Upper lobe of right lung (tissue), 1 donor: ENCODE measurements around the gene HDGFL1. TPM values are rescaled to one million over a fixed set of nuclear protein-coding genes. Genes with fewer than 3 reads are reported as not detected.

Experiments
- ATAC-seq: fragments of 200-7000 bp; cut with Tn5 transposase; one replicate; pipeline ENCODE4 v1.9.1; 2020; ENCODE audit warnings: mild to moderate bottlenecking, moderate library complexity
- DNase-seq: peaks from one replicate; pipeline ENCODE4 v3.0.0-alpha.2; 2020
- H3K27ac ChIP-seq: fragments of 200-600 bp; one replicate; pipeline ENCODE4 v1.8.0; 2022
- H3K27me3 ChIP-seq: fragments of 200-600 bp; one replicate; pipeline ENCODE4 v1.8.0; 2022; ENCODE audit warnings: mild to moderate bottlenecking
- H3K36me3 ChIP-seq: fragments of 200-600 bp; one replicate; pipeline ENCODE4 v1.8.0; 2022
- H3K4me1 ChIP-seq: fragments of 200-600 bp; one replicate; pipeline ENCODE4 v1.8.0; 2022
- H3K4me3 ChIP-seq: fragments of 200-600 bp; one replicate; pipeline ENCODE4 v1.8.0; 2022; ENCODE audit warnings: mild to moderate bottlenecking
- H3K9me3 ChIP-seq: fragments of 200-600 bp; one replicate; pipeline ENCODE4 v1.8.0; 2022
- intact Hi-C: fragments of 100-400 bp; cut with DNase I; formaldehyde crosslinking; loops from one replicate; pipeline ENCODE4 v1.11.0; 2022
- total RNA-seq: library from RNA; stranded (reverse); fragmentation: NEBNext Ultra II Directional; extraction: Animal tissue kit (Norgen Biotek cat#: 25700); gene quantifications from one replicate; pipeline ENCODE4 v1.2.1, GENCODE V29; 2021
- TF ChIP-seq, protein P1 (sequence below): fragments of 200-600 bp; IDR thresholded peaks from one replicate; pipeline ENCODE4 v1.8.0; 2022; ENCODE audit warnings: antibody characterized with exemption
- donor health status: DM: no; HTN: yes; CAD: no; lungs with severe emphysema.

The HDGFL1 gene
- total RNA-seq, 1 donor from 2014 or later = not detected

DNA sequence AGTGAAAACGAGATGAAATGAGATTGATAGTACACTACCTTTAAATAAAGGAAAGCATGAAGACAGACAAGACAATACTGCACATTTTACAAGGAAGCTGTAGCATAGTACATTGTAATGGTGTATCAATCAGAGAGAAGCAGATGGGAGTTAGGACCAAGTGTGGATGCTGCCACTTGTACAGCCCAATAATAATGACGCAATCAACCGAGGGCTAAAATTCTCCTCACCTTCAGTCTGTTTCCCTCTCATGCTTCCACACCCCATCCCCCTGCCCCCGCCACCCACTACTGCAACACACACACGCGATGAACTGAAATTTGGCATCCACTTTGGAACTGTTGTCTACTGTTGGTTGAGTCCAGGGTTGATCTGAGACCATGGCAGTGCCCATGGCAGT is 12.4 kb upstream of the HDGFL1 start:
- intact Hi-C loops = no loop called here
- Histone ChIP-seq H3K27ac (no peak overlapping the region), H3K9me3 (no peaks in the 10 kb centered on the region), H3K4me3 (no peak overlapping the region), H3K36me3 (no peaks in the 10 kb centered on the region), H3K27me3 (no peaks in the 10 kb centered on the region), H3K4me1 (no peaks in the 10 kb centered on the region)
- no peak for ATAC-seq
- TF ChIP-seq, protein P1, sequence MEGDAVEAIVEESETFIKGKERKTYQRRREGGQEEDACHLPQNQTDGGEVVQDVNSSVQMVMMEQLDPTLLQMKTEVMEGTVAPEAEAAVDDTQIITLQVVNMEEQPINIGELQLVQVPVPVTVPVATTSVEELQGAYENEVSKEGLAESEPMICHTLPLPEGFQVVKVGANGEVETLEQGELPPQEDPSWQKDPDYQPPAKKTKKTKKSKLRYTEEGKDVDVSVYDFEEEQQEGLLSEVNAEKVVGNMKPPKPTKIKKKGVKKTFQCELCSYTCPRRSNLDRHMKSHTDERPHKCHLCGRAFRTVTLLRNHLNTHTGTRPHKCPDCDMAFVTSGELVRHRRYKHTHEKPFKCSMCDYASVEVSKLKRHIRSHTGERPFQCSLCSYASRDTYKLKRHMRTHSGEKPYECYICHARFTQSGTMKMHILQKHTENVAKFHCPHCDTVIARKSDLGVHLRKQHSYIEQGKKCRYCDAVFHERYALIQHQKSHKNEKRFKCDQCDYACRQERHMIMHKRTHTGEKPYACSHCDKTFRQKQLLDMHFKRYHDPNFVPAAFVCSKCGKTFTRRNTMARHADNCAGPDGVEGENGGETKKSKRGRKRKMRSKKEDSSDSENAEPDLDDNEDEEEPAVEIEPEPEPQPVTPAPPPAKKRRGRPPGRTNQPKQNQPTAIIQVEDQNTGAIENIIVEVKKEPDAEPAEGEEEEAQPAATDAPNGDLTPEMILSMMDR = no peak
- DNase-seq = no peak

DNA sequence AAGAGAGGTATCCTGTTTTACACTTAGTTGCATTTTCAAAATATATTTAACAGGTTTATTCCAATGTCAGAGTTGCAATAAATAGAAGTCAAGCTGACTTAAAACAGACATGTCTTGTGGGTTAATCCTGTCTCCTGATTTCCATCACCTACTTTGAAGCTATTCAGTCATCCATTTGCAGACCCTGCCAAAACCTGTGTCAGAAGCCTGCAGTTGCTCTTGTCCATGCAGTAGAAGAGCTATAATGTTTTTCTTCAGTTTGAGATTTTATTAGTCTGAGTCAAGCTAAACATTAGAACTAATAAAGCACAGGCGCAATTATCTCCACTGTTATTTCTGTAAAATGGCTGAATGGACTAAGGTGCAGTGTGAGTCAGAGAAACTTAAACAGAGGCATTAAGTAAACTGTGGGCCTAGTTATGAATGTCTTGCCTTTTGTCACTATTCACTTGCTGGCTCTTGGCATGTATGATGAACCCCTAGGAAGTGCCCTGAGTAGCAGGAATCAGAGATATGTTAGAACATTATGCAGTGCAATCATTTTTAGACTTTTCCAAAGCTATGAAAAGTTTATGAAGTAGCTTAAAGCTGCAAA is 11.0 kb upstream of the HDGFL1 start:
- ATAC-seq (no peak), DNase-seq (no peak)
- no peak overlapping the region for H3K4me3 ChIP-seq
- TF ChIP-seq, protein P1 = no peak
- H3K4me1 ChIP-seq = no peaks in the 10 kb centered on the region
- no peaks in the 10 kb centered on the region for H3K9me3 ChIP-seq
- intact Hi-C loops = no loop called here
- H3K27ac ChIP-seq = no peak overlapping the region
- no peaks in the 10 kb centered on the region for H3K36me3 ChIP-seq
- H3K27me3 ChIP-seq = no peaks in the 10 kb centered on the region

DNA sequence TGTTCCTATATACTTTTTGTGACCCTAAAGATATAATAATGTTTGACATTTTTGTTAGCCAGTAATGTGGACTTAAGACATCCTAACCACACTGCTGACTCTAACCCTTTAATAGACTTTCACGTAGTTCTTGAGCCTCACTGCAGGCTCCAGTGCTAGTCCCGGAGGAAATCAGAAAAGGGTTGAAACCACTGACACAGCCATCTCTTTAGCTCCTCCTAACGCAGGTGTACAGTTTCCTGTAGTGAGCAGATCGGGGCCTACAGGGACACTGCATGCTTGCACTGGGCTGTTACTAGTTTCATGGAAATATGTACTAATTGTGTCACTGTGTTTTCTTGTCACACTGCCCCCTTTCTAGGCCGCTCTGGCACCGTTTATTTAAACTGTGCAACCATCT is 512 bp upstream of the HDGFL1 start:
- Histone ChIP-seq H3K9me3 (no peaks in the 10 kb centered on the region), H3K36me3 (no peaks in the 10 kb centered on the region), H3K27me3 (no peaks in the 10 kb centered on the region), H3K4me3 (no peak overlapping the region), H3K27ac (no peak overlapping the region), H3K4me1 (no peaks in the 10 kb centered on the region)
- DNase-seq (no peak), ATAC-seq (no peak)
- intact Hi-C loops = no loop called here
- TF ChIP-seq, protein P1 = no peak

DNA sequence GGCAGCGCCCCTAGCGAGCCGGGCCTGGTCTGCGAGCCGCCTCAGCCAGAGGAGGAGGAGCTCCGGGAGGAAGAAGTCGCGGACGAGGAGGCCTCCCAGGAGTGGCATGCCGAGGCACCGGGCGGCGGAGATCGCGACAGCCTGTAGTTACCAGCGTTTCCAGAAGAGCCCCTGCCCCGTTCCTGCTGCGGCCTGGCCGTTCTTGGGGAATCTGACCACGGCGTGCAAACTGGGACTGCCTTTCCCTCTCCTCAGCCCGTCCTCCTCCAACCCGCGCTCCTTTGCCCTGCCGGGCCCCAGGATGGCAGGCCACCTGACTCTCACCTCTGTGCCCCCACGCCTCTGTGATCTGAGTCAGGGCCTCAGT is 802 bp downstream of the HDGFL1 start:
- no peak for DNase-seq
- H3K4me1 ChIP-seq = no peaks in the 10 kb centered on the region
- no peaks in the 10 kb centered on the region for H3K36me3 ChIP-seq
- no peak overlapping the region for H3K4me3 ChIP-seq
- no peak for ATAC-seq
- H3K9me3 ChIP-seq = no peaks in the 10 kb centered on the region
- no peaks in the 10 kb centered on the region for H3K27me3 ChIP-seq
- H3K27ac ChIP-seq = no peak overlapping the region
- intact Hi-C loops = no loop called here
- TF ChIP-seq, protein P1 = no peak

DNA sequence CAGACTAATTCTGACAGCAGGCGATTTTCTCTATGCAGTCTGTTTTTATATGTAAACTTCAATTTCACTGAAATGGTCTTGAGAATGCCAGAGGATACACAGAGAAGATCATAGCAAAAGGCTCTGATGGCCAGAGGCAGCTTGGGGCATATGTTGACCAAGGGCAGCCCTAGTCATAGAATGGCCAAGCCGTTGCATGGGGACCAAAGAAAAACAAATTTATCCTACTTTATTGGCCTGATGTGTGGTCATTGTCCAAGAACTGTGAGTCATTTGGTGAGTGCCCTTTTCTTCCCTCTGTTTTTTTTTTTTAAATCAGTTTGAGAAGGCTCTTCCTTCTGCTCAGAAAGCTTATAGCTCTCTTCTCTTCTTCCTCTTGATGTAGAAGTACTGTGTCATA is 5.8 kb downstream of the HDGFL1 start:
- H3K4me3 ChIP-seq = no peak overlapping the region

More for the DNA sequence above, 5.8 kb downstream of the HDGFL1 start:
- no peaks in the 10 kb centered on the region for H3K9me3 ChIP-seq
- DNase-seq (no peak), ATAC-seq (no peak)
- intact Hi-C loops = no loop called here
- TF ChIP-seq, protein P1 = no peak
- no peaks in the 10 kb centered on the region for H3K4me1 ChIP-seq
- H3K36me3 ChIP-seq = no peaks in the 10 kb centered on the region
- no peak overlapping the region for H3K27ac ChIP-seq
- H3K27me3 ChIP-seq = no peaks in the 10 kb centered on the region
